HFF-Myc (cell line): ENCODE measurements around the gene COMMD1.

Experiments used
- DNase-seq: peaks from one replicate; pipeline ENCODE4 v3.0.0-alpha.2; 2011; ENCODE audit warnings: low read depth; ENCODE audit errors: extremely low read depth
- H3K4me3 ChIP-seq: replicated peaks from 2 replicates; pipeline ENCODE4 v1.5.1; 2011; ENCODE audit warnings: low read depth, mild to moderate bottlenecking, control low read depth, low read length
- CTCF ChIP-seq: IDR thresholded peaks from 2 replicates; pipeline ENCODE4 v1.5.1; 2012; ENCODE audit warnings: mild to moderate bottlenecking, low read depth, low read length, control low read depth; ENCODE audit errors: missing control alignments

The COMMD1 gene

DNA sequence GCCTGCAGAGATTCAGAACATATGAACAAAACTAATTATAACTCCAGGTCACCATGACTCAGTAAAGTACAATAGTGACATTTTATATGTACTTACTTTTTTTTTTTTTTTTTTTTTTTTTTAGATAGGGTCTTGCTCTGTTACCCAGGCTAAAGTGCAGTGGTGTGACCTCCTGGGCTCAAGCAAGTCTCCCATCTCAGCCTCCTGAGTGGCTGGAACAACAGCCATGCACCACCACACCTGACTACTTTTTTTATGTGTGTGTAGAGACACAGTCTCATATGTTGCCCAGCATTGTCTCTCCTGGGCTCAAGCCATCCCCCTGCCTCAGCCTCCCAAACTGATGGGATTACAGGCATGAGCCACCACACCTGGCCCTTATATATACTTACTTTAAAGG, 159.8 kb downstream of the COMMD1 start:
- no peak for DNase-seq
- no peak overlapping the region for H3K4me3 ChIP-seq
- no peak for TF ChIP-seq CTCF

DNA sequence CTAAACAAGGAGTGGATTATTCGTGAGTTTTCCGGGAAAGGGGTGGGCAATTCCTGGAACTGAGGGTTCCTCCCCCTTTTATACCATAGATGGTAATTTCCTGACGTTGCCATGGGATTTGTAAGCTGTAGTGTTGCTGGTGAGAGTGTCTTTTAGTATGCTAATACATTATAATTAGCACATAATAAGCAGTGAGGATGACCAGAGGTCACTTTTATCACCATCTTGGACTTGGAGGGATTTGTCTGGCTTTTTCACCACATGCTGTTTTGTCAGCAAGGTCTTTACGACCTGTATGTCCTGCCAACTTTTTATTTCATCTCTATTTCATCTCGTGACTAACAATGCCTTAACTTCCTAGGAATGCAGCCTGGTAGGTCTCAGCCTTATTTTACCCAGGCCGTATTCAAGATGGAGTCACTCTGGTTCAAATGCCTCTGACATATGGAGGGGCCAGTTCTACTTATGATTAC, 165.7 kb downstream of the COMMD1 start:
- no peak for TF ChIP-seq CTCF
- H3K4me3 ChIP-seq: no peak overlapping the region
- DNase-seq: no peak

GRCh38 chr2:62071760-62072680, 166.5 kb downstream of the COMMD1 start:
- no peak for TF ChIP-seq CTCF

GRCh38 chr2:62074233-62074632, 168.8 kb downstream of the COMMD1 start:
- no peak for TF ChIP-seq CTCF
- DNase-seq: no peak
- no peak overlapping the region for H3K4me3 ChIP-seq

More at GRCh38 chr2:62071760-62072680, 166.5 kb downstream of the COMMD1 start:
- no peak overlapping the region for H3K4me3 ChIP-seq
- no peak for DNase-seq

- TF ChIP-seq CTCF: no peak
- DNase-seq: no peak
- no peak overlapping the region for H3K4me3 ChIP-seq
Observed at GRCh38 chr2:62076980-62077638, 171.6 kb downstream of the COMMD1 start.

- no peak for TF ChIP-seq CTCF
- DNase-seq: no peak
- H3K4me3 ChIP-seq: no peak overlapping the region
Observed at GRCh38 chr2:62084801-62085200, 179.3 kb downstream of the COMMD1 start.
